Heart left ventricle (tissue), 16 donors: ENCODE data around the gene SMCO4. TPM values are rescaled to one million over a fixed set of nuclear protein-coding genes. Genes with fewer than 3 reads are reported as not detected.

Source experiments
- ATAC-seq, 4 donors: fragments of 200-7000 bp; cut with Tn5 transposase; one replicate each; pipeline ENCODE4 v1.9.1; 2020 to 2022; ENCODE audit warnings: moderate library complexity in 4 of 4, mild to moderate bottlenecking in 3 of 4, moderate number of reproducible peaks in 1 of 4
- DNase-seq, 5 donors: peaks; one replicate each; pipeline ENCODE4 v3.0.0-alpha.2; 2020
- H3K27ac ChIP-seq, 12 donors: fragments of 200-600 bp; sonication (generic) in 4 of 12; one replicate each; pipeline versions ENCODE4 v1.5.0 to v1.8.0; 2016 to 2022; ENCODE audit warnings: mild to moderate bottlenecking in 2 of 12
- H3K27me3 ChIP-seq, 9 donors: fragments of 200-600 bp; sonication (generic) in 2 of 9; one replicate each; pipeline versions ENCODE4 v1.5.1 to v1.8.0; 2016 to 2022; ENCODE audit warnings: mild to moderate bottlenecking in 3 of 9
- H3K36me3 ChIP-seq, 9 donors: fragments of 200-600 bp; sonication (generic) in 2 of 9; one replicate each; pipeline versions ENCODE4 v1.5.0 to v1.8.0; 2018 to 2022; ENCODE audit warnings: mild to moderate bottlenecking in 2 of 9
- H3K4me1 ChIP-seq, 12 donors: fragments of 200-600 bp; sonication (generic) in 4 of 12; one replicate each; pipeline versions ENCODE4 v1.5.0 to v1.8.0; 2016 to 2022; ENCODE audit warnings: mild to moderate bottlenecking in 3 of 12
- H3K4me3 ChIP-seq, 12 donors: fragments of 200-600 bp; sonication (generic) in 4 of 12; one replicate each; pipeline versions ENCODE4 v1.5.0 to v1.8.0; 2017 to 2022; ENCODE audit warnings: mild to moderate bottlenecking in 9 of 12, moderate library complexity in 4 of 12
- H3K9me3 ChIP-seq, 12 donors: fragments of 200-600 bp; sonication (generic) in 4 of 12; one replicate each; pipeline versions ENCODE4 v1.5.0 to v1.8.0; 2016 to 2022; ENCODE audit warnings: mild to moderate bottlenecking in 1 of 12
- POLR2A ChIP-seq, 2 donors: fragments of 450-650 bp; IDR thresholded peaks; one replicate each; pipeline ENCODE4 v1.6.1; 2017; ENCODE audit warnings: antibody characterized with exemption in 2 of 2, mild to moderate bottlenecking in 2 of 2, moderate library complexity in 2 of 2
- WGBS, 4 donors: extraction: QIAGEN DNeasy Blood & Tissue Kit in 2 of 4; methylation state at CpG; one replicate each; pipeline versions ENCODE4 v1.1.5 to v1.1.7; 2013 to 2018; 5-methylcytosine and 5-hydroxymethylcytosine counted together
- intact Hi-C, 10 donors: fragments of 100-400 bp; cut with DNase I; formaldehyde crosslinking; loops; one replicate each; pipeline versions ENCODE4 v1.11.1 to v1.14.2; 2022
- polyA plus RNA-seq, 2 donors: library from polyadenylated mRNA; stranded (reverse); fragments of 200-250 nt; gene quantifications; one replicate each; pipeline ENCODE4 v1.2.3, GENCODE V29; 2013
- total RNA-seq, 9 donors: library from RNA; depleted of rRNA in 2 of 9; stranded (reverse); fragments of >200 nt in 2 of 9; fragmentation: NEBNext Ultra II Directional in 3 of 9; extraction: Animal tissue kit (Norgen Biotek cat#: 25700) in 3 of 9; gene quantifications; one replicate each; pipeline versions ENCODE4 v1.1.0 to v1.2.4, GENCODE V29; 2016 to 2023
- TF ChIP-seq, protein P1 (sequence below), 12 donors: fragments of 200-600 bp; sonication (generic) in 4 of 12; IDR thresholded peaks; one replicate each; pipeline versions ENCODE4 v1.5.0 to v1.8.0; 2018 to 2022; ENCODE audit warnings: antibody characterized with exemption in 12 of 12, mild to moderate bottlenecking in 5 of 12
- donor health status: ischemic (EF 13 %, LVEDD 7.1; RV severe dilation, severe dysfunction).
- donor health status: healthy with polysubstance abuse.
- donor health status: DM: no; HTN: yes; CAD: no.
- donor health status: DM: no; HTN: no; CAD: no.
- donor health status: ischemic (EF 25% LVEDD 6.9; RV normal size, moderate dysfunction).
- donor health status: ischemic (EF 25% LVEDD 5.7; RV mildly dilated, moderate dysfunction).
- donor health status: healthy.
- donor health status: DM: yes; HTN: yes; CAD: no.
- donor health status: ischemic (EF 35%, LVEDD 5.7; RV mildly dilated, moderate dysfunction).
- donor health status: nonischemic (EF 11% LVEDD 7.7; RV severe dilation, severe dysfunction).
- donor health status: DM: yes; HTN: yes; CAD: no.
- donor health status: PGD.
- donor health status: ischemic (EF 29% LVEDD 5.4; RV normal size, mild dysfunction).
- donor health status: nonischemic (EF 23%, LVEDD 6.1; RV moderate dilation, normal function).

Gene SMCO4
- total and polyA plus RNA-seq, 11 donors = 28.5 to 81.4 (median 52.5) TPM

- DNase-seq = no peak
- Histone ChIP-seq H3K27me3 (no peaks in the 10 kb centered on the region), H3K27ac (no peak overlapping the region), H3K4me1 (peaks cover 0 to 13% (median 5%) of the 10 kb centered on the region in 12 donors), H3K36me3 (no peaks in the 10 kb centered on the region), H3K9me3 (no peaks in the 10 kb centered on the region), H3K4me3 (no peak overlapping the region)
- intact Hi-C loops = loop anchor here in 8 of 10 donors (5.0 to 10.0 kb wide), 6 partner anchors 98 to 602 kb away; partner anchors contain the start of gene DEUP1 (in 1 of the 8)
- TF ChIP-seq, protein P1, sequence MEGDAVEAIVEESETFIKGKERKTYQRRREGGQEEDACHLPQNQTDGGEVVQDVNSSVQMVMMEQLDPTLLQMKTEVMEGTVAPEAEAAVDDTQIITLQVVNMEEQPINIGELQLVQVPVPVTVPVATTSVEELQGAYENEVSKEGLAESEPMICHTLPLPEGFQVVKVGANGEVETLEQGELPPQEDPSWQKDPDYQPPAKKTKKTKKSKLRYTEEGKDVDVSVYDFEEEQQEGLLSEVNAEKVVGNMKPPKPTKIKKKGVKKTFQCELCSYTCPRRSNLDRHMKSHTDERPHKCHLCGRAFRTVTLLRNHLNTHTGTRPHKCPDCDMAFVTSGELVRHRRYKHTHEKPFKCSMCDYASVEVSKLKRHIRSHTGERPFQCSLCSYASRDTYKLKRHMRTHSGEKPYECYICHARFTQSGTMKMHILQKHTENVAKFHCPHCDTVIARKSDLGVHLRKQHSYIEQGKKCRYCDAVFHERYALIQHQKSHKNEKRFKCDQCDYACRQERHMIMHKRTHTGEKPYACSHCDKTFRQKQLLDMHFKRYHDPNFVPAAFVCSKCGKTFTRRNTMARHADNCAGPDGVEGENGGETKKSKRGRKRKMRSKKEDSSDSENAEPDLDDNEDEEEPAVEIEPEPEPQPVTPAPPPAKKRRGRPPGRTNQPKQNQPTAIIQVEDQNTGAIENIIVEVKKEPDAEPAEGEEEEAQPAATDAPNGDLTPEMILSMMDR (IDR thresholded peaks at IDR 0.05) = no peak
- TF ChIP-seq POLR2A (IDR thresholded peaks at IDR 0.05) = no peak
- no peak for ATAC-seq
- 59 to 71% (median 67%) methylated on average over 2 of the region's 2 CpGs for WGBS, 4 donors
Measured at GRCh38 chr11:93547028-93547427, 3.8 kb upstream of the SMCO4 start.

DNA sequence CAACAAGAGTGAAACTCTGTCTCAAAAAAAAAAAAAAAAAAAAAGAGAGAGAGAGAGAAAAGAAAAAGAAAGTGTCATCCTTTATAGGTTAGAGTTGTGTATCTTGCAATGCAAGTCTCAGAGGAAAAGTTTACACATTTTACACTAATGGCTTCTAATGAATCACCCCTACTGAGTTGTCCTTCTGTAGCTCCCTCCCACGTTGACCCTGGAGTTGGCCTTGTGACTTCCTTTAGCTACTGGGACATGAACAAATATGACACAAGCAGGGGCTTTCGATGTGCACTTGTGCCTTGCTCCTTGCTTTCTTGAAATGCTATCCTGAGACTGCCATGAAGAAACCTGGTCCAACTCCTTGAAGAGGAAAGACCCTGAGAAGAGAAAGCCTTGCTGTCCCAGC is 2.4 kb upstream of the SMCO4 start:
- Histone ChIP-seq H3K36me3 (no peaks in the 10 kb centered on the region), H3K9me3 (no peaks in the 10 kb centered on the region), H3K27me3 (no peaks in the 10 kb centered on the region), H3K27ac (no peak overlapping the region), H3K4me3 (no peak overlapping the region), H3K4me1 (peaks cover 0 to 24% (median 16%) of the 10 kb centered on the region in 12 donors)
- intact Hi-C loops = loop anchor here in 8 of 10 donors (2.0 to 10.0 kb wide), 7 partner anchors 99 to 601 kb away; partner anchors contain the start of gene DEUP1 (in 1 of the 8)
- 57 to 68% (median 64%) methylated on average over 2 of the region's 2 CpGs for WGBS, 4 donors
- ATAC-seq (no peak), DNase-seq (no peak)
- TF ChIP-seq, protein P1 (IDR thresholded peaks at IDR 0.05) = no peak
- TF ChIP-seq POLR2A (IDR thresholded peaks at IDR 0.05) = no peak

- H3K9me3 ChIP-seq = no peaks in the 10 kb centered on the region
- peak in 2 of 5 donors; percentile 35 to 78 for DNase-seq
- H3K27ac ChIP-seq = peak overlapping the region; percentile 69 to 96 (median 88)
- intact Hi-C loops = loop anchor here (1.0 to 10.0 kb wide), 12 partner anchors 61 to 598 kb away; no protein-coding TSS in a partner anchor
- no peaks in the 10 kb centered on the region for H3K27me3 ChIP-seq
- 0 to 1% (median 0%) methylated on average over 3 to 59 of the region's 59 CpGs for WGBS, 4 donors
- peak overlapping the region; percentile 71 to 99 (median 84) for H3K4me3 ChIP-seq
- peaks cover 0 to 51% (median 33%) of the 10 kb centered on the region in 12 donors for H3K4me1 ChIP-seq
- TF ChIP-seq, protein P1 (IDR thresholded peaks at IDR 0.05) = no peak
- TF ChIP-seq POLR2A (IDR thresholded peaks at IDR 0.05) = no peak
- no peaks in the 10 kb centered on the region for H3K36me3 ChIP-seq
- peak; percentile 10 to 67 (median 46) for ATAC-seq
Measured at GRCh38 chr11:93542811-93543229, 371 bp downstream of the SMCO4 start.

GRCh38 chr11:93541884-93542810 is 1.0 kb downstream of the SMCO4 start:
- DNase-seq (peak; percentile 42 to 72 (median 59)), ATAC-seq (peak; percentile 35 to 72 (median 67))
- Histone ChIP-seq H3K27me3 (no peaks in the 10 kb centered on the region), H3K9me3 (no peaks in the 10 kb centered on the region), H3K27ac (peak overlapping the region; percentile 69 to 96 (median 88)), H3K36me3 (no peaks in the 10 kb centered on the region), H3K4me1 (peaks cover 0 to 58% (median 39%) of the 10 kb centered on the region in 12 donors), H3K4me3 (peak overlapping the region; percentile 71 to 99 (median 84))
- intact Hi-C loops = loop anchor here (2.0 to 10.0 kb wide), 11 partner anchors 60 to 597 kb away; no protein-coding TSS in a partner anchor
- TF ChIP-seq POLR2A (IDR thresholded peaks at IDR 0.05) = no peak
- TF ChIP-seq, protein P1 (IDR thresholded peaks at IDR 0.05) = no peak
- 6 to 11% (median 7%) methylated on average over 17 to 29 of the region's 29 CpGs for WGBS, 4 donors
